A549 (cell line): ENCODE measurements around the gene DCLK2. TPM values are rescaled to one million over a fixed set of nuclear protein-coding genes. Genes with fewer than 3 reads are reported as not detected.
A peak's percentile ranks its signal among the peaks of the same experiment; 100 is the strongest.

ENCODE experiments used
- ATAC-seq, 2 experiments: fragments of 200-7000 bp in 1 of 2; fragments of >200 bp in 1 of 2; cut with Nextera tagmentation in 1 of 2; cut with Tn5 transposase in 1 of 2; 3 replicates each; pipeline versions ENCODE4 v1.8.0 to v1.9.1; 2018 to 2020; ENCODE audit warnings: mild to moderate bottlenecking in 1 of 2, moderate library complexity in 1 of 2
- CTCF ChIA-PET: fragments of 300-600 bp; sonication (Branson Sonifier 250); formaldehyde crosslinking; extraction: SDS; loops from one replicate; lab custom pipeline; 2021; ENCODE audit warnings: antibody characterized with exemption, inconsistent platforms; lab: Yijun Ruan, JAX
- POLR2A ChIA-PET: fragments of 350-600 bp; formaldehyde crosslinking; extraction: SDS; loops from one replicate; lab custom pipeline; 2021; ENCODE audit warnings: antibody characterized with exemption, inconsistent platforms; lab: Yijun Ruan, JAX
- DNase-seq, 2 experiments: peaks; one replicate each; pipeline versions ENCODE4 v3.0.0 to v3.0.0-alpha.2; 2011 to 2016; ENCODE audit warnings: low read depth in 1 of 2, low spot score in 1 of 2
- FAIRE-seq: peaks from 2 replicates; lab custom pipeline; 2011; peaks lifted over from hg19 to GRCh38; lab: Jason Lieb, UNC
- H3K27ac ChIP-seq, 2 experiments: fragments of >200 bp; sonication (Bioruptor Twin); formaldehyde crosslinking; 3 replicates each; pipeline ENCODE4 v1.5.1; 2016 to 2017
- H3K4me1 ChIP-seq: fragments of >200 bp; sonication (Bioruptor Twin); formaldehyde crosslinking; 3 replicates; pipeline ENCODE4 v1.6.1; 2016
- H3K4me2 ChIP-seq: fragments of >200 bp; sonication (Bioruptor Twin); formaldehyde crosslinking; 3 replicates; pipeline ENCODE4 v1.6.1; 2016
- H3K4me3 ChIP-seq: fragments of >200 bp; sonication (Bioruptor Twin); formaldehyde crosslinking; 3 replicates; pipeline ENCODE4 v1.5.1; 2016
- H3K9me3 ChIP-seq: fragments of >200 bp; sonication (Bioruptor Twin); formaldehyde crosslinking; 3 replicates; pipeline ENCODE4 v1.6.1; 2016
- ATOH8 ChIP-seq: fragments of 250-450 bp; sonication (Bioruptor Pico); IDR thresholded peaks from 2 replicates; pipeline ENCODE4 v1.5.0; 2020; ENCODE audit warnings: low read depth, mild to moderate bottlenecking, moderate library complexity
- CBX2 ChIP-seq: fragments of 200-600 bp; sonication (generic); IDR thresholded peaks from 2 replicates; pipeline ENCODE4 v1.6.1; 2016; ENCODE audit warnings: low read depth, mild to moderate bottlenecking, borderline replicate concordance
- CHD2 ChIP-seq: fragments of 150-350 bp; IDR thresholded peaks from 2 replicates; pipeline ENCODE4 v1.6.1; 2014; ENCODE audit warnings: low read length; ENCODE audit not compliant: partially characterized antibody
- CTCF ChIP-seq: fragments of >200 bp; sonication (Bioruptor Twin); formaldehyde crosslinking; IDR thresholded peaks from 3 replicates; pipeline ENCODE4 v1.5.1; 2016
- E2F6 ChIP-seq: IDR thresholded peaks from 2 replicates; pipeline ENCODE4 v1.6.1; 2012; ENCODE audit warnings: low read depth, borderline replicate concordance
- EP300 ChIP-seq, 2 experiments: fragments of >200 bp; sonication (Bioruptor Twin); formaldehyde crosslinking; IDR thresholded peaks; 2 replicates in 1 of 2; 3 replicates in 1 of 2; pipeline ENCODE4 v1.6.1; 2016 to 2017
- HDAC2 ChIP-seq: fragments of 200-600 bp; sonication (generic); IDR thresholded peaks from 2 replicates; pipeline ENCODE4 v1.6.1; 2016
- HOXA7 ChIP-seq: fragments of 250-450 bp; sonication (Bioruptor Pico); IDR thresholded peaks from 2 replicates; pipeline ENCODE4 v1.5.0; 2020; ENCODE audit warnings: mild to moderate bottlenecking, moderate library complexity
- HOXB13 ChIP-seq: fragments of 250-450 bp; sonication (Bioruptor Pico); IDR thresholded peaks from 2 replicates; pipeline ENCODE4 v1.5.0; 2020; ENCODE audit warnings: low read depth, mild to moderate bottlenecking, moderate library complexity
- JUNB ChIP-seq: fragments of >200 bp; sonication (Bioruptor Twin); formaldehyde crosslinking; IDR thresholded peaks from 2 replicates; pipeline ENCODE4 v1.6.1; 2016
- KDM5A ChIP-seq: fragments of 200-600 bp; sonication (generic); IDR thresholded peaks from 2 replicates; pipeline ENCODE4 v1.6.1; 2016; ENCODE audit warnings: antibody characterized with exemption, mild to moderate bottlenecking
- MAFK ChIP-seq: fragments of 450-650 bp; IDR thresholded peaks from 2 replicates; pipeline ENCODE4 v1.6.1; 2014; ENCODE audit not compliant: partially characterized antibody
- MAZ ChIP-seq: fragments of 150-350 bp; IDR thresholded peaks from 2 replicates; pipeline ENCODE4 v1.6.1; 2014; ENCODE audit warnings: antibody characterized with exemption, low read depth, low read length, borderline replicate concordance
- NFE2L2 ChIP-seq: fragments of 150-350 bp; conservative IDR thresholded peaks from 2 replicates; pipeline ENCODE4 v1.6.1; 2014; ENCODE audit warnings: low read length
- RCOR1 ChIP-seq: fragments of 150-350 bp; IDR thresholded peaks from 2 replicates; pipeline ENCODE4 v1.6.1; 2014; ENCODE audit warnings: antibody characterized with exemption, low read length, low read depth
- RFX5 ChIP-seq: fragments of 450-650 bp; IDR thresholded peaks from 2 replicates; pipeline ENCODE4 v1.7.1; 2014; ENCODE audit warnings: antibody characterized with exemption, mild to moderate bottlenecking, moderate library complexity
- ZC3H11A ChIP-seq: fragments of 450-650 bp; IDR thresholded peaks from 2 replicates; pipeline ENCODE4 v1.6.1; 2014; ENCODE audit warnings: antibody characterized with exemption, mild to moderate bottlenecking
- ZFP36 ChIP-seq: fragments of 450-650 bp; IDR thresholded peaks from 2 replicates; pipeline ENCODE4 v1.6.1; 2014; ENCODE audit warnings: borderline replicate concordance; ENCODE audit not compliant: partially characterized antibody
- WGBS: methylation state at CpG from one replicate; pipeline ENCODE4 v1.1.6; 2017; ENCODE audit errors: missing lambda C conversion rate; 5-methylcytosine and 5-hydroxymethylcytosine counted together
- polyA plus RNA-seq, 4 experiments: library from polyadenylated mRNA; depleted of rRNA in 3 of 4; stranded (reverse); fragments of >200 nt; fragmentation: RNase III in 1 of 4; extraction: RNeasy Plus Mini Kit Qiagen cat#74134 plus additional on column Dnase treatment in 1 of 4; gene quantifications; 2 replicates in 3 of 4; 3 replicates in 1 of 4; pipeline ENCODE4 v1.2.3, GENCODE V29; 2011 to 2017

Gene DCLK2
- polyA plus RNA-seq, 2 of the 4 experiments (the other 2 are of a cell fraction) = 8.1 to 11.6 TPM

GRCh38 chr4:150152766-150153165, 74.5 kb downstream of the DCLK2 start (continued):
- TF ChIP-seq HOXB13 (CRISPR knock-in tag) (no peak), NFE2L2 (no peak), RFX5 (no peak), CBX2 (no peak), E2F6 (no peak), ZFP36 (no peak), HOXA7 (CRISPR knock-in tag) (no peak), RCOR1 (no peak), MAFK (no peak), CTCF (no peak)

GRCh38 chr4:150155391-150155790, 77.1 kb downstream of the DCLK2 start:
- Histone ChIP-seq H3K9me3 (no peaks in the 10 kb centered on the region), H3K4me2 (no peak overlapping the region), H3K27ac (no peak overlapping the region), H3K4me3 (no peak overlapping the region), H3K4me1 (peaks cover 18% of the 10 kb centered on the region)
- no peak for ATAC-seq
- DNase-seq = no peak
- TF ChIP-seq RCOR1 = no peak
- no peak for TF ChIP-seq MAZ
- no peak for TF ChIP-seq EP300 (IDR thresholded peaks at IDR 0.05)
- no peak for TF ChIP-seq ATOH8 (CRISPR knock-in tag)
- TF ChIP-seq E2F6 = no peak
- no peak for TF ChIP-seq KDM5A
- 86% methylated on average over 4 of the region's 4 CpGs for WGBS
- ChIA-PET CTCF (interaction anchor here (0.9 to 1.2 kb wide), 2 partner anchors 62 to 167 kb away, joined by 3 read pairs; no protein-coding TSS in a partner anchor), POLR2A (no interaction called here)
- FAIRE-seq = no peak

- Histone ChIP-seq H3K4me1 (peaks cover 12% of the 10 kb centered on the region), H3K27ac (no peak overlapping the region), H3K4me2 (no peak overlapping the region), H3K9me3 (no peaks in the 10 kb centered on the region), H3K4me3 (no peak overlapping the region)
- WGBS = 89% methylated on average over 4 of the region's 4 CpGs
- TF ChIP-seq CHD2 = no peak
- peak; percentile 83 for TF ChIP-seq ZC3H11A
- DNase-seq (no peak), FAIRE-seq (no peak), ATAC-seq (no peak)
- ChIA-PET POLR2A (no interaction called here), CTCF (interaction anchor here (1.0 to 1.2 kb wide), 2 partner anchors 60 to 86 kb away, joined by 3 read pairs; no protein-coding TSS in a partner anchor)
Measured at GRCh38 chr4:150156543-150156942, 78.3 kb downstream of the DCLK2 start.

GRCh38 chr4:150158041-150158440, 79.8 kb downstream of the DCLK2 start:
- 57% methylated on average over 1 of the region's 1 CpG for WGBS

More at GRCh38 chr4:150158041-150158440, 79.8 kb downstream of the DCLK2 start:
- H3K4me3 ChIP-seq = no peak overlapping the region
- H3K4me2 ChIP-seq = no peak overlapping the region
- ChIA-PET POLR2A (no interaction called here), CTCF (interaction anchor here (0.6 to 1.0 kb wide), 2 partner anchors 9 to 354 kb away, joined by 3 to 4 read pairs; no protein-coding TSS in a partner anchor)
- no peak for FAIRE-seq
- peaks cover 3% of the 10 kb centered on the region for H3K4me1 ChIP-seq
- H3K9me3 ChIP-seq = no peaks in the 10 kb centered on the region
- no peak overlapping the region for H3K27ac ChIP-seq
- no peak for ATAC-seq
- TF ChIP-seq HDAC2 (no peak), JUNB (no peak)
- TF ChIP-seq, all 56 proteins: peak for 0
- DNase-seq = no peak
